ENCODE measurements around the gene GBE1.
A peak's percentile ranks its signal among the peaks of the same experiment; 100 is the strongest.

Gene GBE1

DNA sequence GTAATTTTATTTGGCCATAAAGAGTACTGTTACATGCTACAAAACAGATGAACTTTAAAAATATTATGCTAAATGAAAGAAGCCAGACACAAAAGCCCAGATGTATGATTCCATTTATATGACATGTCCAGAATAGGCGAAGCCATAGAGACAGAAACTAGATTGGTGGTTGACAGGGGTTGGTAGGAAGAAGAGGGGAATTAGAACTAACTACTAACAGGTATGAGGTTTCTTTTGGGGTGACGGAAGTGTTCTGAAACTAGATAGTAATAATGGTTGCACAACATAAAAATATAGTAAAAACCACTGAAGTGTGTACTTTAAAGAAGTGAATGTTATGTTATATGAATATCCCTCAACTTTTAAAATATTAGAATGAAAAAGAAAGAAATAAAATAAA, 66.1 kb downstream of the GBE1 start:
- no peak overlapping the region for H3K9ac ChIP-seq (ENCODE audit: low read depth, low read length)
- H3K27me3 ChIP-seq (ENCODE audit: control insufficient read depth, insufficient read depth, low read length), result no peaks in the 10 kb centered on the region
- H3K4me3 ChIP-seq (ENCODE audit: low read length), result no peak overlapping the region
- no peaks in the 10 kb centered on the region for H3K9me3 ChIP-seq (replicated peaks; ENCODE audit: low read length)
- H3K4me1 ChIP-seq (ENCODE audit: control insufficient read depth, insufficient read depth, low read length), result no peaks in the 10 kb centered on the region
- H3K4me2 ChIP-seq (ENCODE audit: low read length), result no peak overlapping the region
- peaks cover 6% of the 10 kb centered on the region for H3K36me3 ChIP-seq (ENCODE audit: insufficient read depth, low read length)

DNA sequence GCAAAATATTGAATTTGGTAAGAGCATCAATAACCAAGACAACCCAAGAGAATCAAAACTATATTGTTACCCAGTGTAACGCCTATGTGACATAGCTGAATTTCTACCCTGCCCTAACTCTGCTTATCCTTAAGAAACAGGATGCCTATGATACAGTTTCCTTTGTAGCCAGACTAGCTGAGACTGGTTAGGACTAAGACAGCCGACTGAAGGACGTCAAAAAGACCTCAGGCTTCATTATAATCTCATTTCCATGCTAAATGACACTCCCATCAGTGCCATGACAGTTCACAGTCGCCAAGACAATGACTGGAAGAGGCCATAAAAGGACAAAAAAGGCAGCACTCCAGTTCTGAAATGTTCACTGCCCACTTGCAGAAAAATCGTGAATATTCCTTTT, 66.8 kb downstream of the GBE1 start:
- Histone ChIP-seq H3K4me1 (ENCODE audit: control insufficient read depth, insufficient read depth, low read length) (no peaks in the 10 kb centered on the region), H3K9me3 (replicated peaks; ENCODE audit: low read length) (no peaks in the 10 kb centered on the region), H3K27me3 (ENCODE audit: control insufficient read depth, insufficient read depth, low read length) (no peaks in the 10 kb centered on the region), H3K4me3 (ENCODE audit: low read length) (no peak overlapping the region), H3K9ac (ENCODE audit: low read depth, low read length) (no peak overlapping the region), H3K4me2 (ENCODE audit: low read length) (no peak overlapping the region), H3K36me3 (ENCODE audit: insufficient read depth, low read length) (peaks cover 6% of the 10 kb centered on the region)

- no peaks in the 10 kb centered on the region for H3K9me3 ChIP-seq (replicated peaks; ENCODE audit: low read length)
- no peak overlapping the region for H3K9ac ChIP-seq (ENCODE audit: low read depth, low read length)
- no peak overlapping the region for H3K4me3 ChIP-seq (ENCODE audit: low read length)
- H3K27me3 ChIP-seq (ENCODE audit: control insufficient read depth, insufficient read depth, low read length), result no peaks in the 10 kb centered on the region
- H3K4me1 ChIP-seq (ENCODE audit: control insufficient read depth, insufficient read depth, low read length), result no peaks in the 10 kb centered on the region
- H3K4me2 ChIP-seq (ENCODE audit: low read length), result no peak overlapping the region
- H3K36me3 ChIP-seq (ENCODE audit: insufficient read depth, low read length), result peaks cover 6% of the 10 kb centered on the region
Observed at GRCh38 chr3:81692766-81693165, 68.7 kb downstream of the GBE1 start.

GRCh38 chr3:81689617-81690016, 71.8 kb downstream of the GBE1 start:
- Histone ChIP-seq H3K36me3 (ENCODE audit: insufficient read depth, low read length) (peaks cover 6% of the 10 kb centered on the region), H3K9ac (ENCODE audit: low read depth, low read length) (no peak overlapping the region), H3K27me3 (ENCODE audit: control insufficient read depth, insufficient read depth, low read length) (no peaks in the 10 kb centered on the region), H3K4me3 (ENCODE audit: low read length) (no peak overlapping the region), H3K4me1 (ENCODE audit: control insufficient read depth, insufficient read depth, low read length) (peaks cover 6% of the 10 kb centered on the region), H3K9me3 (replicated peaks; ENCODE audit: low read length) (no peaks in the 10 kb centered on the region), H3K4me2 (ENCODE audit: low read length) (no peak overlapping the region)

GRCh38 chr3:81684751-81685395, 76.6 kb downstream of the GBE1 start:
- Histone ChIP-seq H3K9ac (ENCODE audit: low read depth, low read length) (no peak overlapping the region), H3K4me3 (ENCODE audit: low read length) (no peak overlapping the region), H3K27me3 (ENCODE audit: control insufficient read depth, insufficient read depth, low read length) (no peaks in the 10 kb centered on the region), H3K4me1 (ENCODE audit: control insufficient read depth, insufficient read depth, low read length) (peaks cover 10% of the 10 kb centered on the region), H3K4me2 (ENCODE audit: low read length) (peak overlapping the region; percentile 4), H3K36me3 (ENCODE audit: insufficient read depth, low read length) (peaks cover 2% of the 10 kb centered on the region), H3K9me3 (replicated peaks; ENCODE audit: low read length) (no peaks in the 10 kb centered on the region)

DNA sequence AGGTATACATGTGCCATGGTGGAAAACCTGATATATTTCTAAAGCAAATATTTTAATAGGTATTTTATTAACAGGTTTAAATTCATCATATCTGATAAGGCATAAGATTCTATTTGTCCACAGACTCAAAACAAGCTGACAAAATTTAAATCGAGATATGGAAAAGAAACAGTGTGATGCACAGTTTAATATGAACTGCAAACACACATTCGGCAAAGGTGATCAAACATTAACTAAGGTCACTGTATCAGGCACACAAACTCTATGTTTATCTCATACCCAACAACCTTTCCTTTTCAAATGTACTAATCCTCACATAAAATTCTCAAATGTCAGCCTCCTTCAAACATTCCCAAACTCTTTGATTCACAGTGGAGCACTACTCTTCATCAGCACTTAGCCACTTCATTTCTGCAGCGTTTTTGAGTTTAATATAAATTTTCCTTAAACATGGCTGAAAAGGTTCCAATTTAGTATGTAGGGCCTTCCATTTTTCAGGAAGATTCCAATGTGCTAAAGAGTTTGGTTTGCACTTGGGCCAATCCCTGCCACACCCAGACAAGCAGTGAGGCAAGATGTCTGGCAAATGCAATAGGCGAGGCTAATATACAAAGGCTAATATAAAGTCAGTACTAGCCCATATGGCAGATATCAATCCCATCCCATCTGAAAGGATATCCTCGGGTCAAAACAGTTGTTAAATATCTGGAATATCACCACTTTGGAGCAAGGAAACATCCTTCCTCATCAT, 84.6 kb downstream of the GBE1 start:
- Histone ChIP-seq H3K4me2 (ENCODE audit: low read length) (no peak overlapping the region), H3K27me3 (ENCODE audit: control insufficient read depth, insufficient read depth, low read length) (no peaks in the 10 kb centered on the region), H3K9me3 (replicated peaks; ENCODE audit: low read length) (no peaks in the 10 kb centered on the region)

GRCh38 chr3:81674690-81675089, 86.8 kb downstream of the GBE1 start:
- Histone ChIP-seq H3K9ac (ENCODE audit: low read depth, low read length) (no peak overlapping the region), H3K27me3 (ENCODE audit: control insufficient read depth, insufficient read depth, low read length) (no peaks in the 10 kb centered on the region), H3K4me1 (ENCODE audit: control insufficient read depth, insufficient read depth, low read length) (no peaks in the 10 kb centered on the region), H3K9me3 (replicated peaks; ENCODE audit: low read length) (no peaks in the 10 kb centered on the region), H3K36me3 (ENCODE audit: insufficient read depth, low read length) (peaks cover 10% of the 10 kb centered on the region), H3K4me3 (ENCODE audit: low read length) (no peak overlapping the region), H3K4me2 (ENCODE audit: low read length) (no peak overlapping the region)

More for the DNA sequence above, 84.6 kb downstream of the GBE1 start:
- no peaks in the 10 kb centered on the region for H3K4me1 ChIP-seq (ENCODE audit: control insufficient read depth, insufficient read depth, low read length)
- no peak overlapping the region for H3K4me3 ChIP-seq (ENCODE audit: low read length)
- no peak overlapping the region for H3K9ac ChIP-seq (ENCODE audit: low read depth, low read length)
- peaks cover 10% of the 10 kb centered on the region for H3K36me3 ChIP-seq (ENCODE audit: insufficient read depth, low read length)

- Histone ChIP-seq H3K4me1 (ENCODE audit: control insufficient read depth, insufficient read depth, low read length) (peaks cover 5% of the 10 kb centered on the region), H3K27me3 (ENCODE audit: control insufficient read depth, insufficient read depth, low read length) (no peaks in the 10 kb centered on the region)
Observed at GRCh38 chr3:81668283-81668682, 93.2 kb downstream of the GBE1 start.

DNA sequence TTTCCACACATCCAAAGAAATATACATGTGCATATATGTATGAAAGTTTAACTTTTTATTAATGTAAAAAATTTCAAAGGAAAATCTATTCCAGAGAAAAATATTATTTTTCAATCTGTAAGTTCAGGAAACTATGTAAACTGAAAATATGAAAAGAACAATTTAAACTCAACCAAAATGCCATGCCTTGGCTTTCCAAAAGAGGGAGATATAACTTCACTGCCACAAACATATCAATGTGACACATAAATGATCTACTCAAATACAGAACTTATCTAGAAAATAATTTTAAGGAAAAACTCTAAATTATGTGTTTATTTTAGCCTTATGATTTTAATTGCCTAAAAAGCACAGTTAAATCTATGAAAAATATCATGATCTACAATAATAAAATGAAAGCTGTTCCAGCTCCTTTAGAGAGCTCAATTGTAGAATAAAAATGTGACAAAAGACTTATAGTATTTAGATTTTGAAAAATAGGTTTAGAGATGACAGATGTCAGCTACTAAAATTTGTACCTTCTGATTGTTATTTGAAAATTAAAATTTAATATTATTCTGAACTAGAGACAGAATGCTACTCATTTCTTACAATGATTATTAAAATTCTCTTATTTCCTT, 94.8 kb downstream of the GBE1 start:
- no peak overlapping the region for H3K4me2 ChIP-seq (ENCODE audit: low read length)
- H3K27me3 ChIP-seq (ENCODE audit: control insufficient read depth, insufficient read depth, low read length), result no peaks in the 10 kb centered on the region
- no peak overlapping the region for H3K4me3 ChIP-seq (ENCODE audit: low read length)
- peaks cover 5% of the 10 kb centered on the region for H3K4me1 ChIP-seq (ENCODE audit: control insufficient read depth, insufficient read depth, low read length)
- H3K9ac ChIP-seq (ENCODE audit: low read depth, low read length), result peak overlapping the region; percentile 20
- H3K9me3 ChIP-seq (replicated peaks; ENCODE audit: low read length), result no peaks in the 10 kb centered on the region
- peaks cover 6% of the 10 kb centered on the region for H3K36me3 ChIP-seq (ENCODE audit: insufficient read depth, low read length)

More at GRCh38 chr3:81668283-81668682, 93.2 kb downstream of the GBE1 start:
- Histone ChIP-seq H3K4me2 (ENCODE audit: low read length) (no peak overlapping the region), H3K36me3 (ENCODE audit: insufficient read depth, low read length) (peaks cover 6% of the 10 kb centered on the region), H3K9ac (ENCODE audit: low read depth, low read length) (no peak overlapping the region), H3K9me3 (replicated peaks; ENCODE audit: low read length) (no peaks in the 10 kb centered on the region), H3K4me3 (ENCODE audit: low read length) (no peak overlapping the region)

DNA sequence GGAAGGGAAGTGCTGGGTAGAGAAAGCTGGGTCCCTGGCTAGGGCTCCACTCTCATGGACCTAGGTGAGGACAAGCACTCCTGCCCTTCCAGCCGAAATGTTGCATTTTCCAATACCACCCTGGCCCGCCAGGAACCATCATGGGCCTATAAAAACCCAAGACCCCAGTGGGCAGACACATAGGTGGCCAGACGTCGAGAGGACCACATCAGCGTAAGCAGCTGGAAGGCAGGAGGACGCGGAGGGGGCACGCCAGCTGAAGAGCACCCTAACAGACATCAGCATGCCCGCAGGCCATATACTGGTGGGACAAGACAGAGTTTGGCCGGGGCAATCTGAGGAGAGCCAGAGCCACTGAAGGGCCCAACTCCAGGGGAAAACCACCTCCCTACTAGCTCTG, 98.3 kb downstream of the GBE1 start:
- H3K9ac ChIP-seq (ENCODE audit: low read depth, low read length), result no peak overlapping the region
- H3K9me3 ChIP-seq (replicated peaks; ENCODE audit: low read length), result no peaks in the 10 kb centered on the region
- H3K4me3 ChIP-seq (ENCODE audit: low read length), result no peak overlapping the region
- H3K27me3 ChIP-seq (ENCODE audit: control insufficient read depth, insufficient read depth, low read length), result no peaks in the 10 kb centered on the region
- H3K36me3 ChIP-seq (ENCODE audit: insufficient read depth, low read length), result peaks cover 3% of the 10 kb centered on the region
- H3K4me2 ChIP-seq (ENCODE audit: low read length), result no peak overlapping the region
- no peaks in the 10 kb centered on the region for H3K4me1 ChIP-seq (ENCODE audit: control insufficient read depth, insufficient read depth, low read length)

DNA sequence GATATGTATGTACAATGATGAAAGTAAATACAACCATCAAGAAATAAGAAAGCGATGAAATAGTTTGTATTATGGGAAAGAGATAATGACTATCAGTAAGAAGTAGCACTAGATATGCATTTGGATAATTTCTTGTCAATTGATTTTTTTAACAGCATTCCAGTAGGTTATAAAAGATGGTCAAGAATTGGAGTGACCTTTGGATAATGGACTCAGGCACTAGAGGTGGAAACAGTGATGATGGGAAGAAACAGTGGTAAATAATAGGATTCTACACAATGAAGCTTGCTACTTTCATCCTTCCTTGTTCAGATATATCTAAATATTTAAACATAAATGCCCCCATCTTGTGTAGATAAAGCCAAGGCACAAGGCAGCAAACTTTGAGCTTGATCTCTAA, 101.4 kb downstream of the GBE1 start:
- no peaks in the 10 kb centered on the region for H3K36me3 ChIP-seq (ENCODE audit: insufficient read depth, low read length)
- no peak overlapping the region for H3K4me3 ChIP-seq (ENCODE audit: low read length)
- H3K4me1 ChIP-seq (ENCODE audit: control insufficient read depth, insufficient read depth, low read length), result no peaks in the 10 kb centered on the region

More for the DNA sequence above, 101.4 kb downstream of the GBE1 start:
- Histone ChIP-seq H3K9me3 (replicated peaks; ENCODE audit: low read length) (no peaks in the 10 kb centered on the region), H3K9ac (ENCODE audit: low read depth, low read length) (no peak overlapping the region), H3K4me2 (ENCODE audit: low read length) (no peak overlapping the region), H3K27me3 (ENCODE audit: control insufficient read depth, insufficient read depth, low read length) (no peaks in the 10 kb centered on the region)
